Measurements from ENCODE around the gene H2BK1.

- TF ChIP-seq CTCF (IDR thresholded peaks at IDR 0.05) = no peak
- TF ChIP-seq POLR2A (IDR thresholded peaks at IDR 0.05) = no peak
- TF ChIP-seq EP300 (IDR thresholded peaks at IDR 0.05) = no peak
- TF ChIP-seq POLR2AphosphoS5 (IDR thresholded peaks at IDR 0.05) = no peak
Observed at GRCh38 chr7:151252961-151253711, 42.8 kb upstream of the H2BK1 start.
